Measurements from ENCODE around the gene NUFIP1.

The NUFIP1 gene

GRCh38 chr13:44974056-44974793 lies 15.0 kb downstream of the NUFIP1 start:
- Histone ChIP-seq H3K9me3 (ENCODE audit: severe bottlenecking) (no peaks in the 10 kb centered on the region), H3K27me3 (ENCODE audit: insufficient read depth, low read depth, severe bottlenecking) (no peaks in the 10 kb centered on the region), H3K27ac (no peak overlapping the region), H3K4me3 (ENCODE audit: low read depth, low read length) (no peak overlapping the region), H3K36me3 (peaks cover 16% of the 10 kb centered on the region)
- no peak for DNase-seq
- TF ChIP-seq, protein P1, sequence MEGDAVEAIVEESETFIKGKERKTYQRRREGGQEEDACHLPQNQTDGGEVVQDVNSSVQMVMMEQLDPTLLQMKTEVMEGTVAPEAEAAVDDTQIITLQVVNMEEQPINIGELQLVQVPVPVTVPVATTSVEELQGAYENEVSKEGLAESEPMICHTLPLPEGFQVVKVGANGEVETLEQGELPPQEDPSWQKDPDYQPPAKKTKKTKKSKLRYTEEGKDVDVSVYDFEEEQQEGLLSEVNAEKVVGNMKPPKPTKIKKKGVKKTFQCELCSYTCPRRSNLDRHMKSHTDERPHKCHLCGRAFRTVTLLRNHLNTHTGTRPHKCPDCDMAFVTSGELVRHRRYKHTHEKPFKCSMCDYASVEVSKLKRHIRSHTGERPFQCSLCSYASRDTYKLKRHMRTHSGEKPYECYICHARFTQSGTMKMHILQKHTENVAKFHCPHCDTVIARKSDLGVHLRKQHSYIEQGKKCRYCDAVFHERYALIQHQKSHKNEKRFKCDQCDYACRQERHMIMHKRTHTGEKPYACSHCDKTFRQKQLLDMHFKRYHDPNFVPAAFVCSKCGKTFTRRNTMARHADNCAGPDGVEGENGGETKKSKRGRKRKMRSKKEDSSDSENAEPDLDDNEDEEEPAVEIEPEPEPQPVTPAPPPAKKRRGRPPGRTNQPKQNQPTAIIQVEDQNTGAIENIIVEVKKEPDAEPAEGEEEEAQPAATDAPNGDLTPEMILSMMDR (IDR thresholded peaks at IDR 0.05; ENCODE audit: low read depth, low read length): no peak

DNA sequence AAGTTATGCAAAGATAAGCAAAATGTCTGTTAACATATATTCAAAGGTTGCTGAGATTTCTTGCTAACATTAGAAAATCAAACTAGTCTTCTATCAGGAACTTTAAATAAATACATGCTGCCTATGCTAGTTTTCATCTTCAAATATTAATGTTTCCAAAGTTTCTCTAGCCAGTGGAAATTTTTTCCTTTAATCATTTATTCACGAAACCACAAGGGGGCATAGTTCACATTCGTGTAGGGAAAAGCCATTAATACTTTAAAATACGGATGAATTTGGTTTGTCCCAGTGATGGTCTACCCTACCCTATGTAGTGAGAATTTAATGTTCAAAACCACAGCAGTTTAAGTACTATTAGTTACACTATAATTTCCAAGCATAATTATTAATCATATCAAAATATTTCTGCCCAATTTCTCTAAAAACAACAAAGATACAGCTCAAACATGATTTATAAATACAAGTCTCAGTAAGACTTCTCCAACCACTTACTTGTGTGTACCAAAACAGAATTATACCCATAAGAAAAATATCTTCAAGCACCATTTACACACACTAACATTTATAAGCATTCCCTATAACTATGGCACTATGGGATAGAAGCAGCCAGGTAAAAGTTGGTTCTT lies 16.2 kb downstream of the NUFIP1 start:
- H3K4me3 ChIP-seq (ENCODE audit: low read depth, low read length): no peak overlapping the region
- no peak for DNase-seq
- TF ChIP-seq, protein P1 (IDR thresholded peaks at IDR 0.05; ENCODE audit: low read depth, low read length): 0 out of 2 replicates have a peak, but pooled peaks have one; percentile 3

DNA sequence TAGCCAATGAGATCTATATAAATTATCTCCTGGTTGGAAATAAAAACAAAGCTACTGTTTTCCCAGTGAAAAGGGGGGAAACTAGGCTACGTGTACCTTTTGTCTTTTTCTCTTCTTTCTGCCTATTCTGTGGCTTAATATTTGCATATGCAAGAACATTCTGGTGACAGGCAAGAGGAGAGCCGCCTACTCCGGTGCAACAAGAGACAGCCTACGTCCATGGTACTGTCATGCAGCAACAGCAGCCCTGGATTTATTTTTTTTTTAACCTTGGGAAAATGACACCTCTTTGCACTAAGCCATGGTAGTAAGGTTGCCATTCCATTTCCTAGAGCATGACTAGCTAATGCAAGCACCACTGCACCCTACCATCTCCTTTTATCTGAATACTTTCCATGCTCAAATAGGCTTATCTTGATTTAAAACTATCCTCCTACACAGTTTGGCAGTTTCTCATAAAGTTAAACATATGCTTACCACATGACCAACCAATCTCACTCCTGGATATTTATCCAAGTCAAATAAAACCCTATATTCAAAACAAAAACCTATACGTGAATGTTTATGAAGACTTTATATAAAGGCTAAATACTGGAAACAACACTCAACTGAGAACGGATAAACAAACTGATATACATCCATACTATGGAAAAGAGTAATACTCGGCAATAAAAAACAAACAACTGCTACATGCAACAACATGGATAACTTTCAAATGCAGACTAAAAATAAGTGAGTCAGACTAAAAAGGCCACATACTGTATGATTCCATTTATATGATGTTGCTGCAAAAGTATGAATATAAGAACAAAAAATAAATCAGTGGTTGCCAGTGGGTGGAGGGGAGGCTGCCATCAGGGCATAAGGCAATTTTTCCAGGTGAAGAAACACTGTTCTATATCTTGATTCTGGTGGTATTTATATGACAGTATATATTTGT lies 17.3 kb downstream of the NUFIP1 start:
- Histone ChIP-seq H3K27me3 (ENCODE audit: insufficient read depth, low read depth, severe bottlenecking) (no peaks in the 10 kb centered on the region), H3K27ac (no peak overlapping the region), H3K9me3 (ENCODE audit: severe bottlenecking) (no peaks in the 10 kb centered on the region), H3K36me3 (peaks cover 5% of the 10 kb centered on the region), H3K4me3 (ENCODE audit: low read depth, low read length) (no peak overlapping the region)
- TF ChIP-seq, protein P1 (IDR thresholded peaks at IDR 0.05; ENCODE audit: low read depth, low read length): no peak
- no peak for DNase-seq

More for the DNA sequence above, 16.2 kb downstream of the NUFIP1 start:
- peaks cover 10% of the 10 kb centered on the region for H3K36me3 ChIP-seq
- H3K27ac ChIP-seq: no peak overlapping the region
- no peaks in the 10 kb centered on the region for H3K27me3 ChIP-seq (ENCODE audit: insufficient read depth, low read depth, severe bottlenecking)
- no peaks in the 10 kb centered on the region for H3K9me3 ChIP-seq (ENCODE audit: severe bottlenecking)

DNA sequence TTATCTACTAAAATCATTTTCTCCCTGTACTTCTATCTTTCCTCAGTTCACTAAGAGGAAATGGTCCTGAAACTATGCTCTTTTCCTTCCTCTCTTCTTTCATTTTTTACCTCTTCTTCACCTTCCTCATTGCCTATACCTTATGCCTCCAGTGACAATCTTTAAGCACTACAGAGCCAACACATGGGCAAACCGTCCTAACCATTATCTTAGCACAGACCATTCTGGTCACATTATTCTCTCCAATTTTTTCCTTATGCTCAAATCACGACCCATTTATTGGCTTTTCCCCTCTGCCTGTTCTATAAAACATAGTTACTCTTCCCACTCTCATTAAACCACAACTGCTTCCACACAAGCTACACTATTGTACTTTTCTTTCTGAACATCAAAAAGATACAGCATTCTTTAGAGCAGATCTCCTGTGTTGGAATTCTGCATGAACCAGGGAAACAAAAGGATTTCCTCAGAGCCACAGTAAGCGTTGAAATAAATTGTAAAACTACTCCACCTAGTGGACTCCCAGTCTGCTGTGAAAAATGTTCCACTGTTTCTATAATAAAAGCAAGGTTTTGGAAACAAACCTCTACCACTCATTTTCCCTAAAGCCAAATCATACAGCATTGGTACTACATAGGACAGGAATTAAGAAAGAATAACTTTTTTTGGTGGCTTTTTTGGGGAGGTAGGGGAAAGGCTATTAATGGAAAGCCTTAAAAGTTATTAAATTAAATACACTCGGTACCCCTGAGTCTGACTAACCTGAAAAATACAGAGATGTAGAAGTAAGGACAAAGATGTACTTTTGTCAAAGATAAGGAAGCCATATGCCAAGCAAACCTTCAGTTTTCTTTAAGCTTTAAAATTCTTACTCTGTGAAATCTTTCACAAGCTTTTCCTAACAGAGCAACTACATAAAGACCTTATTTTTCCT lies 19.5 kb downstream of the NUFIP1 start:
- Histone ChIP-seq H3K27ac (no peak overlapping the region), H3K4me3 (ENCODE audit: low read depth, low read length) (no peak overlapping the region), H3K36me3 (peaks cover 13% of the 10 kb centered on the region), H3K9me3 (ENCODE audit: severe bottlenecking) (no peaks in the 10 kb centered on the region), H3K27me3 (ENCODE audit: insufficient read depth, low read depth, severe bottlenecking) (no peaks in the 10 kb centered on the region)
- no peak for DNase-seq
- TF ChIP-seq, protein P1 (IDR thresholded peaks at IDR 0.05; ENCODE audit: low read depth, low read length): peak; percentile 47

- DNase-seq: no peak
- no peak overlapping the region for H3K4me3 ChIP-seq (ENCODE audit: low read depth, low read length)
- H3K27ac ChIP-seq: no peak overlapping the region
- no peaks in the 10 kb centered on the region for H3K9me3 ChIP-seq (ENCODE audit: severe bottlenecking)
- H3K27me3 ChIP-seq (ENCODE audit: insufficient read depth, low read depth, severe bottlenecking): no peaks in the 10 kb centered on the region
- TF ChIP-seq, protein P1 (IDR thresholded peaks at IDR 0.05; ENCODE audit: low read depth, low read length): no peak
- peaks cover 27% of the 10 kb centered on the region for H3K36me3 ChIP-seq
Observed at GRCh38 chr13:44968434-44968815, 20.8 kb downstream of the NUFIP1 start.

All from WERI-Rb-1 (cell line).